Prostate gland (tissue), 2 donors: ENCODE data around the gene TTC34.

Experiments
- CTCF ChIP-seq, 4 experiments: fragments of 200-600 bp in 2 of 4; fragments of 450-650 bp in 2 of 4; sonication (generic) in 2 of 4; IDR thresholded peaks; 1 replicate in 3 of 4; 2 replicates in 1 of 4; pipeline ENCODE4 v1.5.1; 2016 to 2019; ENCODE audit warnings: antibody characterized with exemption in 4 of 4, mild to moderate bottlenecking in 2 of 4, moderate library complexity in 2 of 4
- POLR2A ChIP-seq: fragments of 450-650 bp; IDR thresholded peaks from one replicate; pipeline ENCODE4 v1.6.1; 2016; ENCODE audit warnings: antibody characterized with exemption, mild to moderate bottlenecking
- POLR2AphosphoS5 ChIP-seq: sonication (generic); formaldehyde crosslinking; IDR thresholded peaks from one replicate; pipeline ENCODE4 v1.6.1; 2017; ENCODE audit warnings: antibody characterized with exemption

- TF ChIP-seq CTCF (IDR thresholded peaks at IDR 0.05): no peak
- no peak for TF ChIP-seq POLR2A
- no peak for TF ChIP-seq POLR2AphosphoS5
Observed at GRCh38 chr1:2819429-2819828, 17.9 kb upstream of the TTC34 start.
